GM23338 (cell line): ENCODE results near the gene AP4E1. TPM values are rescaled to one million over a fixed set of nuclear protein-coding genes. Genes with fewer than 3 reads are reported as not detected.

Experiments used
- ATAC-seq: fragments of 200-7000 bp; cut with Tn5 transposase; 3 replicates; pipeline ENCODE4 v1.9.1; 2020
- DNase-seq: peaks from one replicate; pipeline ENCODE4 v3.0.0-alpha.2; 2015; ENCODE audit warnings: low spot score
- H2AFZ ChIP-seq: fragments of 200-600 bp; sonication (generic); 2 replicates; pipeline ENCODE4 v1.8.0; 2016; ENCODE audit warnings: antibody characterized with exemption, mild to moderate bottlenecking, moderate library complexity
- H3F3A ChIP-seq: fragments of 200-600 bp; sonication (generic); replicated peaks from 2 replicates; pipeline ENCODE4 v1.8.0; 2017; ENCODE audit warnings: antibody characterized with exemption, mixed run types, low read depth
- H3K27ac ChIP-seq: fragments of 200-600 bp; sonication (generic); 2 replicates; pipeline ENCODE4 v1.6.1; 2016; ENCODE audit warnings: low read depth
- H3K27me3 ChIP-seq: fragments of 200-600 bp; sonication (generic); 2 replicates; pipeline ENCODE4 v1.8.0; 2016; ENCODE audit warnings: mild to moderate bottlenecking, mixed run types, moderate library complexity; ENCODE audit not compliant: insufficient read depth
- H3K36me3 ChIP-seq: fragments of 200-600 bp; sonication (generic); 2 replicates; pipeline ENCODE4 v1.8.0; 2016; ENCODE audit warnings: mild to moderate bottlenecking; ENCODE audit not compliant: insufficient read depth
- H3K4me1 ChIP-seq: fragments of 200-600 bp; sonication (generic); 2 replicates; pipeline ENCODE4 v1.8.0; 2016; ENCODE audit warnings: mild to moderate bottlenecking, moderate library complexity; ENCODE audit not compliant: insufficient read depth
- H3K4me2 ChIP-seq: fragments of 200-600 bp; sonication (generic); 2 replicates; pipeline ENCODE4 v1.7.1; 2017; ENCODE audit warnings: mixed run types
- H3K4me3 ChIP-seq: fragments of 200-600 bp; sonication (generic); 2 replicates; pipeline ENCODE4 v1.6.1; 2016; ENCODE audit warnings: mixed run types
- H3K79me2 ChIP-seq: fragments of 200-600 bp; sonication (generic); replicated peaks from 2 replicates; pipeline ENCODE4 v1.8.0; 2017; ENCODE audit warnings: mild to moderate bottlenecking; ENCODE audit not compliant: insufficient read depth
- H3K9me2 ChIP-seq: fragments of 200-600 bp; sonication (generic); 2 replicates; pipeline ENCODE4 v1.8.0; 2017; ENCODE audit not compliant: insufficient read depth
- H4K20me1 ChIP-seq: fragments of 200-600 bp; sonication (generic); replicated peaks from 2 replicates; pipeline ENCODE4 v1.8.0; 2017; ENCODE audit warnings: mild to moderate bottlenecking; ENCODE audit not compliant: insufficient read depth
- H3K27ac Mint-ChIP-seq: 2 replicates; pipeline ENCODE4 v1.8.0; 2020; ENCODE audit warnings: inconsistent platforms, mild to moderate bottlenecking, moderate library complexity, mixed read lengths
- H3K27me3 Mint-ChIP-seq: 3 replicates; pipeline ENCODE4 v1.8.0; 2022; ENCODE audit warnings: low read depth, mild to moderate bottlenecking, moderate library complexity, mixed read lengths, inconsistent platforms; ENCODE audit not compliant: insufficient read depth, poor library complexity
- H3K36me3 Mint-ChIP-seq: 3 replicates; pipeline ENCODE4 v1.8.0; 2021; ENCODE audit warnings: low read depth, mild to moderate bottlenecking, inconsistent platforms, moderate library complexity, mixed read lengths
- H3K4me1 Mint-ChIP-seq: 3 replicates; pipeline ENCODE4 v1.8.0; 2020; ENCODE audit warnings: mild to moderate bottlenecking, inconsistent platforms, mixed read lengths
- H3K4me3 Mint-ChIP-seq: 3 replicates; pipeline ENCODE4 v1.8.0; 2021; ENCODE audit warnings: moderate library complexity, mild to moderate bottlenecking, inconsistent platforms, mixed read lengths
- H3K9me3 Mint-ChIP-seq: 3 replicates; pipeline ENCODE4 v1.8.0; 2020; ENCODE audit warnings: moderate library complexity, mild to moderate bottlenecking, inconsistent platforms, mixed read lengths
- CREB1 ChIP-seq: fragments of 250-450 bp; sonication (Bioruptor Pico); IDR thresholded peaks from 2 replicates; pipeline ENCODE4 v1.5.0; 2020; ENCODE audit warnings: low read depth, mild to moderate bottlenecking, moderate library complexity
- CTCF ChIP-seq, 2 experiments: fragments of 200-600 bp in 1 of 2; sonication (generic) in 1 of 2; conservative IDR thresholded peaks; 2 replicates each; pipeline versions ENCODE4 v1.5.1 to v1.6.1; 2016 to 2017; ENCODE audit warnings: antibody characterized with exemption in 2 of 2, low read depth in 2 of 2, mild to moderate bottlenecking in 2 of 2, moderate library complexity in 1 of 2
- ETS1 ChIP-seq: IDR thresholded peaks from 2 replicates; pipeline ENCODE4 v1.6.1; 2016; ENCODE audit warnings: antibody characterized with exemption
- EZH2 ChIP-seq: fragments of 200-600 bp; sonication (generic); IDR thresholded peaks from one replicate; pipeline ENCODE4 v1.8.0; 2017; ENCODE audit warnings: antibody characterized with exemption, mild to moderate bottlenecking, low read depth; ENCODE audit not compliant: unreplicated experiment
- EZH2phosphoT487 ChIP-seq: fragments of 200-600 bp; sonication (generic); IDR thresholded peaks from one replicate; pipeline ENCODE4 v1.8.1; 2018; ENCODE audit warnings: antibody characterized with exemption; ENCODE audit not compliant: unreplicated experiment
- JUNB ChIP-seq: IDR thresholded peaks from one replicate; pipeline ENCODE4 v1.6.1; 2016; ENCODE audit warnings: antibody characterized with exemption; ENCODE audit not compliant: unreplicated experiment
- NANOG ChIP-seq: IDR thresholded peaks from 2 replicates; pipeline ENCODE4 v1.6.1; 2016; ENCODE audit warnings: antibody characterized with exemption, borderline replicate concordance
- POLR2AphosphoS5 ChIP-seq: IDR thresholded peaks from 2 replicates; pipeline ENCODE4 v1.6.1; 2016; ENCODE audit warnings: antibody characterized with exemption, low read depth
- REST ChIP-seq: IDR thresholded peaks from one replicate; pipeline ENCODE4 v1.6.1; 2018; ENCODE audit warnings: antibody characterized with exemption; ENCODE audit not compliant: unreplicated experiment
- STAT1 ChIP-seq: IDR thresholded peaks from one replicate; pipeline ENCODE4 v1.6.1; 2016; ENCODE audit warnings: antibody characterized with exemption; ENCODE audit not compliant: unreplicated experiment
- ZNF114 ChIP-seq: fragments of 250-450 bp; sonication (Bioruptor Pico); IDR thresholded peaks from 2 replicates; pipeline ENCODE4 v1.5.0; 2020; ENCODE audit warnings: mild to moderate bottlenecking, moderate library complexity
- ZNF331 ChIP-seq: fragments of 250-450 bp; sonication (Bioruptor Pico); IDR thresholded peaks from 2 replicates; pipeline ENCODE4 v1.5.0; 2020; ENCODE audit warnings: low read depth, mild to moderate bottlenecking, moderate library complexity
- ZNF462 ChIP-seq: fragments of 250-450 bp; sonication (Bioruptor Pico); IDR thresholded peaks from 2 replicates; pipeline ENCODE4 v1.5.0; 2020; ENCODE audit warnings: mild to moderate bottlenecking, moderate library complexity
- polyA plus RNA-seq: library from polyadenylated mRNA; unstranded; fragments of >200 nt; fragmentation: Nextera tagmentation; extraction: Ambion mirVana; gene quantifications from 2 replicates; pipeline ENCODE4 v1.2.1, GENCODE V29; 2016
- total RNA-seq: library from RNA; depleted of rRNA; stranded (reverse); fragments of >200 nt; shearing (Covaris generic); gene quantifications from 2 replicates; pipeline ENCODE4 v1.2.3, GENCODE V29; 2014

AP4E1 gene
- total and polyA plus RNA-seq, 2 experiments from 2014 or later: 4.4 to 15.4 TPM

GRCh38 chr15:50973605-50974004 is 65.1 kb downstream of the AP4E1 start:
- Histone ChIP-seq H4K20me1 (no peaks in the 10 kb centered on the region), H3K27ac (no peak overlapping the region), H3K36me3 (peaks cover 15% of the 10 kb centered on the region; the same call in 1 of the 2 replicates), H3K27me3 (no peaks in the 10 kb centered on the region), H3K4me3 (no peak overlapping the region), H3K4me1 (no peaks in the 10 kb centered on the region), H2AFZ (no peak overlapping the region), H3F3A (no peaks in the 10 kb centered on the region), H3K4me2 (no peak overlapping the region), H3K79me2 (no peaks in the 10 kb centered on the region), H3K9me2 (0 out of 2 replicates have a peak, but pooled peaks cover 4% of the 10 kb centered on the region)
- Mint-ChIP-seq H3K4me1 (no peaks in the 10 kb centered on the region), H3K36me3 (peaks cover 41% of the 10 kb centered on the region), H3K9me3 (peaks cover 9% of the 10 kb centered on the region), H3K27ac (no peak overlapping the region), H3K27me3 (no peaks in the 10 kb centered on the region), H3K4me3 (no peak overlapping the region)
- ATAC-seq (no peak), DNase-seq (no peak)
- TF ChIP-seq NANOG: no peak
- no peak for TF ChIP-seq EZH2phosphoT487
- no peak for TF ChIP-seq CREB1 (CRISPR knock-in tag)
- TF ChIP-seq POLR2AphosphoS5: no peak
- no peak for TF ChIP-seq ETS1
- TF ChIP-seq STAT1: no peak
- TF ChIP-seq ZNF114 (CRISPR knock-in tag): no peak
- no peak for TF ChIP-seq CTCF (conservative IDR thresholded peaks at IDR 0.05; ENCODE audit: low read depth in 2 of 2)
- TF ChIP-seq ZNF331: no peak
- no peak for TF ChIP-seq REST
- no peak for TF ChIP-seq ZNF462
- TF ChIP-seq JUNB: no peak
- no peak for TF ChIP-seq EZH2
